ENCODE data around the gene MCM9. TPM values are rescaled to one million over a fixed set of nuclear protein-coding genes. Genes with fewer than 3 reads are reported as not detected.

Gene MCM9
- total RNA-seq, 2 donors from 2014 or later: 9.9 to 33.9 TPM

- ATAC-seq (no peak), DNase-seq (no peak)
- Histone ChIP-seq H3K4me3 (no peak overlapping the region), H3K36me3 (replicated peaks in 1 of 2; ENCODE audit: insufficient read depth in 1 of 2, low read depth in 2 of 2) (no peaks in the 10 kb centered on the region), H3K4me1 (peaks cover 7% of the 10 kb centered on the region), H3K27me3 (no peaks in the 10 kb centered on the region), H3K27ac (no peak overlapping the region), H3K9me3 (no peaks in the 10 kb centered on the region)
- WGBS, 2 donors: 79 to 93% methylated on average over 1 of the region's 1 CpG
- no peak for TF ChIP-seq CTCF (IDR thresholded peaks at IDR 0.05)
- TF ChIP-seq POLR2A (IDR thresholded peaks at IDR 0.05): no peak
- intact Hi-C loops (cut with DNase I): no loop called here
Observed at GRCh38 chr6:118939683-118940082, 4.7 kb upstream of the MCM9 start.

- intact Hi-C loops (cut with DNase I): no loop called here
- no peaks in the 10 kb centered on the region for H3K9me3 ChIP-seq
- no peak for DNase-seq
- H3K4me1 ChIP-seq: peaks cover 23% of the 10 kb centered on the region
- no peak for ATAC-seq
- peak overlapping the region in 1 of 4 donors; percentile 98 for H3K27ac ChIP-seq
- no peak for TF ChIP-seq POLR2A (IDR thresholded peaks at IDR 0.05)
- no peak for TF ChIP-seq CTCF (IDR thresholded peaks at IDR 0.05)
- H3K36me3 ChIP-seq (replicated peaks in 1 of 2; ENCODE audit: insufficient read depth in 1 of 2, low read depth in 2 of 2): peaks cover 0 to 2% of the 10 kb centered on the region in 2 donors
- no peaks in the 10 kb centered on the region for H3K27me3 ChIP-seq
- H3K4me3 ChIP-seq: no peak overlapping the region
- WGBS, 2 donors: 64 to 65% methylated on average over 3 of the region's 3 CpGs
Observed at GRCh38 chr6:118935978-118936703, 1.2 kb upstream of the MCM9 start.

- H3K27me3 ChIP-seq: no peaks in the 10 kb centered on the region
- TF ChIP-seq POLR2A (IDR thresholded peaks at IDR 0.05) (no peak), CTCF (IDR thresholded peaks at IDR 0.05) (no peak)
- intact Hi-C loops (cut with DNase I): no loop called here
- 3 to 21% methylated on average over 1 of the region's 1 CpG for WGBS, 2 donors
- peak overlapping the region in 1 of 2 donors; percentile 58 for H3K4me3 ChIP-seq
- peaks cover 23% of the 10 kb centered on the region for H3K4me1 ChIP-seq
- ATAC-seq (peak; percentile 0), DNase-seq (no peak)
- no peaks in the 10 kb centered on the region for H3K9me3 ChIP-seq
- H3K36me3 ChIP-seq (replicated peaks in 1 of 2; ENCODE audit: insufficient read depth in 1 of 2, low read depth in 2 of 2): peaks cover 0 to 4% of the 10 kb centered on the region in 2 donors
- H3K27ac ChIP-seq: peak overlapping the region; percentile 88 to 98 (median 94)
Observed at GRCh38 chr6:118935331-118935668, 341 bp upstream of the MCM9 start.

- Histone ChIP-seq H3K9me3 (no peaks in the 10 kb centered on the region), H3K4me1 (peaks cover 23% of the 10 kb centered on the region), H3K4me3 (peak overlapping the region in 1 of 2 donors; percentile 58), H3K27me3 (no peaks in the 10 kb centered on the region), H3K36me3 (replicated peaks in 1 of 2; ENCODE audit: insufficient read depth in 1 of 2, low read depth in 2 of 2) (peaks cover 0 to 6% of the 10 kb centered on the region in 2 donors), H3K27ac (peak overlapping the region in 3 of 4 donors; percentile 88 to 98 (median 98))
- TF ChIP-seq CTCF (IDR thresholded peaks at IDR 0.05) (no peak), POLR2A (IDR thresholded peaks at IDR 0.05) (no peak)
- intact Hi-C loops (cut with DNase I): no loop called here
- DNase-seq: no peak
- WGBS, 2 donors: 4 to 5% methylated on average over 8 of the region's 8 CpGs
- no peak for ATAC-seq
Observed at GRCh38 chr6:118933855-118934460, 1.0 kb downstream of the MCM9 start.

All from body of pancreas (tissue), 4 donors.